GM12873 (cell line): ENCODE results near the gene KRT13.

Experiments
- CTCF ChIP-seq: IDR thresholded peaks from 2 replicates; pipeline ENCODE4 v1.5.1; 2012; ENCODE audit warnings: low read depth, mild to moderate bottlenecking, moderate library complexity, low read length, control low read depth; ENCODE audit not compliant: insufficient read depth; ENCODE audit errors: missing control alignments

Gene KRT13

GRCh38 chr17:41540921-41541625 lies 35.7 kb upstream of the KRT13 start:
- no peak for TF ChIP-seq CTCF

- no peak for TF ChIP-seq CTCF
Observed at GRCh38 chr17:41539979-41540701, 34.7 kb upstream of the KRT13 start.

GRCh38 chr17:41539071-41539492 lies 33.7 kb upstream of the KRT13 start:
- no peak for TF ChIP-seq CTCF

- no peak for TF ChIP-seq CTCF
Observed at GRCh38 chr17:41538565-41538991, 33.2 kb upstream of the KRT13 start.

- TF ChIP-seq CTCF: no peak
Observed at GRCh38 chr17:41537990-41538389, 32.6 kb upstream of the KRT13 start.

- TF ChIP-seq CTCF: no peak
Observed at GRCh38 chr17:41537614-41537954, 32.2 kb upstream of the KRT13 start.

- no peak for TF ChIP-seq CTCF
Observed at GRCh38 chr17:41536741-41537613, 31.6 kb upstream of the KRT13 start.
